ENCODE results near the gene CD2BP2.
"Not testable (repeated sequence)": the region's sequence is repeated elsewhere in the genome, so short reads cannot be mapped to it uniquely, and the experiment has no call there.

The CD2BP2 gene

DNA sequence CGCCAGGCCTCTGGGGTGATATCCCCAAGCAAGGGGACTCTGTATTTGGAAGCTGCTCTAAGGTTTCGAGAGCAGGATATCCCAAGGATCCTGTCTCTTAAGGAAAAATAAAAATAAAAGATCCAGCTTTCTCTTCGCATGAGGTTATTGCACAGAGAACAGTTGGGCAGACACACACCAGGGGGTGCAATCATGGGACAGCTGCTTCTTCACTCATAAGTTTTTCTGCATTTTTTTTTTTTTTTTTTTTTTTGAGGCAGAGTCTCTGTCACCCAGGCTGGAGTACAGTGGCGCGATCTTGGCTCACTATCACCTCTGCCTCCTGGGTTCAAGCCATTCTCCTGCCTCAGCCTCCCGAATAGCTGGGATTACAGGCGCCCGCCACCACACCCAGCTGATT is 13.1 kb downstream of the CD2BP2 start:
- DNase-seq (ENCODE audit: low spot score), result not testable (repeated sequence)

DNA sequence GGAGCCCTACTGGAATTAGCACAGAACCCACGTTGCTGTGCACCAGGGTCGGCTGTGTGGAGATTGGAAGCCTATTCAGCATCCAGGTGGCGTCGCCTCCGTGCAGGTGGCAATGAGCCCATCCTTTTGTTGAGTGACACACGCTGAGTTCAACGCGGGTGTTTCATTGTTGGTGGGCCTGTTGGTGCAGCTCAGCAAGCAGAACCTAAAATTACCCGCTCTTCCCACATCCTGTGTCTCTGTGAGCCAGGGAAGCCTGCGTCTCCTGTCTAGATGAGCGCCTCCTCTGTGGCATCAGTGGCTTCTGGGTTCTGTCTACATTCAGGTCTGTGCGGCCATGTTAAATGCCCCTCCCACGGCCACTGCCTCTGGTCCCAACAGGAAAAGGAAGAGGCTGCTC is 14.5 kb downstream of the CD2BP2 start:
- no peak for DNase-seq (ENCODE audit: low spot score)

DNA sequence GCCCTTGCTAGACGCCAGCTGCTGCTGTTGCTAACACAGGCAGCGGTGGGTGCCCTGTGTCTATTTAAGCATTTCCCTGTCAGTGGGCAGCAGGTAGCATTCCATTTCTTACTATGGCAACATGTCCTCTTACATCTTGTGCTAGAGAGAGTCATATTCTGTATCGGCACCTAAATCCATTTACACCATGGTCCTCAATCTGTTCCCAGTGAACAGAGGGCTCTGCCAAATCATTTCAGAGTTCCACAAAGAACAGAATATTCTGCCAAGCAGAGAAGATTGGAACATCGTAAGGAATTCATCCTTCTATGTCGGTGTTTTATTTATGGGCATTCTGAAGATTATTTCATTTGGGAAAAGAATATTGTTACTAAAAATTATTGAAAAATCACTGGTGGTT is 16.4 kb downstream of the CD2BP2 start:
- DNase-seq (ENCODE audit: low spot score), result not testable (repeated sequence)

DNA sequence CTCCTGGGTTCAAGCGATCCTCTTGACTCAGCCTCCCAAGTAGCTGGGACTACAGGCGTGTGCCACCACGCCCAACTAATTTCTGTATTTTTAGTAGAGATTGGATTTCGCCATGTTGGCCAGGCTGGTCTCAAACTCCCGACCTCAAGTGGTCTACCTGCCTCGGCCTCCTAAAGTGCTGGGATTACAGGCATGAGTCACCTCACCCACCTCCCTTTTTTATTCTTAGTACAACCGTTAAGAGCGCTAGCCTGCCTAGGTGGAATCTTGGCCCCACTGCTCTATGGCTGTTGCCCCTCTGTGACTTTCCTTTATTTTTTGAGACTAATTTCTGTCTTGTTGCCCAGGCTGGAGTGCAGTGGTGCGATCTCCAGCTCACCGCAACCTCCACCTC is 17.1 kb downstream of the CD2BP2 start:
- DNase-seq (ENCODE audit: low spot score), result not testable (repeated sequence)

GRCh38 chr16:30335598-30336474 is 19.3 kb downstream of the CD2BP2 start:
- DNase-seq (ENCODE audit: low spot score), result no peak

- DNase-seq (ENCODE audit: low spot score), result peak; percentile 74
Measured at GRCh38 chr16:30335028-30335597, 20.0 kb downstream of the CD2BP2 start.

- DNase-seq (ENCODE audit: low spot score), result peak; percentile 77
Measured at GRCh38 chr16:30334473-30334989, 20.6 kb downstream of the CD2BP2 start.

DNA sequence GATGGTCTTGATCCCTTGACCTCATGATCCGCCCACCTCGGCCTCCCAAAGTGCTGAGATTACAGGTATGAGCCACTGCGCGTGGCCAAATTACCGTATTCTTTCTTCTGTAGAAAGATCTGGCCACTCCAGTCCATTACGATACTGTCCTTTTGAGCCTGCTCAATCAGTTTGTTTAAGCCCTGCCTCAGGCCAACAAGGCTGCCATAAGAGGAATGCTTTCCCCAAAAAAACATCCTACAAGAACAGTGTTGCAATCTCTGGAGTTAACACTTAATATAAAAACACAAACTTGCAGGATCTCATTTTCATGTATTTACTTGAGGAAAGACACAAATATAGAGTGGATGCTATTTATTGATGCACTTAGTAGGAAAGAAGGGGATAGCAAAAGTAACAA is 30.9 kb downstream of the CD2BP2 start:
- not testable (repeated sequence) for DNase-seq (ENCODE audit: low spot score)

- DNase-seq (ENCODE audit: low spot score), result not testable (repeated sequence)
Measured at GRCh38 chr16:30318647-30319046, 36.5 kb downstream of the CD2BP2 start.

DNA sequence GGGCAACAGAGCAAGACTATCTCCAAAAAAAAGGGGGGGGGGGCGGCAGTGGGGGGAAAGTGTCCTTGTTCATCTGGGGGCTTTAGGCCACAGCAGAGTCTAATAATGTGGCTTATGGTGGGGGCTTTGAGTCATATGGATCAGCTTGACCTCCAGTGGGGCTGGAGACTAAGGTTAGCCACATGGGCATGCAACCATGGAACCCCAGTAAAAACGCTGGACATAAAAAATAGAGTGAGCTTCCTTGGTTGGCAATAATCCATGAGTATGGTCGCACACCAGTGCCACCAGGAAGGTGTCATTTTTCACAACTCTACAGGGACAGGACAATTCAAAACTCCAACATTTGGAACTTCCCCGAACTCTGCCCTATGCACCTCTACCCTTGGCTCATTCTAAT is 44.2 kb downstream of the CD2BP2 start:
- not testable (repeated sequence) for DNase-seq (ENCODE audit: low spot score)

DNA sequence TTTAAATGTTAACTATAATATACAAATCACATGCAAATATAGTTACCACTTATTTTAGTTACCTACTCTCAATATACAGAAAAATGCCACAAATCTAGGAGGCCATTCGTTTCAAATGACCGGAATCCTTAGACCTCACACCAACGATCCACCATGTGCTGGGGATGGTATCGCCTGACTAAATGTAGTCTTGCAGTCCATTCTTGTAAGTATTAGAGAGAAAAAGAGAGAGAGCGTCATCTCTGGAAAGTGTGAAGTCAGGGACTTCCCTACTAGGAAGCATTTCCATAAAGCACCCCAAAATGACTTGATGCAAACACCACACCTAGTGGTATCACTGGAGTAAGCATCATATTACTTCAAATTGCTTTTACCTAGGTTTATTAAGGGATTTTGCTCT is 45.9 kb downstream of the CD2BP2 start:
- not testable (repeated sequence) for DNase-seq (ENCODE audit: low spot score)

All from CD4-positive, alpha-beta T cell treated with Interleukin-6 at 100 ng/mL for 8 hours (primary cell).